GM12865 (cell line): Measurements from ENCODE around the gene YOD1.
A peak's percentile ranks its signal among the peaks of the same experiment; 100 is the strongest.

Source experiments
- DNase-seq: peaks from one replicate; pipeline ENCODE4 v3.0.0; 2010; ENCODE audit warnings: low read depth
- H3K4me3 ChIP-seq: 2 replicates; pipeline ENCODE4 v1.5.1; 2011; ENCODE audit warnings: mild to moderate bottlenecking, low read depth, low read length, control low read depth
- CTCF ChIP-seq: IDR thresholded peaks from 2 replicates; pipeline ENCODE4 v1.5.1; 2011; ENCODE audit warnings: low read length, control low read depth, low read depth, inconsistent platforms; ENCODE audit not compliant: insufficient read depth; ENCODE audit errors: missing control alignments

The YOD1 gene

GRCh38 chr1:207063014-207063413, 12.0 kb upstream of the YOD1 start:
- TF ChIP-seq CTCF = no peak
- no peak overlapping the region for H3K4me3 ChIP-seq
- DNase-seq = no peak

GRCh38 chr1:207062058-207062457, 11.1 kb upstream of the YOD1 start:
- H3K4me3 ChIP-seq = no peak overlapping the region
- TF ChIP-seq CTCF = no peak
- no peak for DNase-seq

- DNase-seq = no peak
- no peak for TF ChIP-seq CTCF
- H3K4me3 ChIP-seq = no peak overlapping the region
Measured at GRCh38 chr1:207060596-207060995, 9.6 kb upstream of the YOD1 start.

- no peak for TF ChIP-seq CTCF
Measured at GRCh38 chr1:207059881-207060280, 8.9 kb upstream of the YOD1 start.

GRCh38 chr1:207058878-207059867, 8.2 kb upstream of the YOD1 start:
- H3K4me3 ChIP-seq = no peak overlapping the region
- DNase-seq = no peak
- TF ChIP-seq CTCF = peak; percentile 13

More at GRCh38 chr1:207059881-207060280, 8.9 kb upstream of the YOD1 start:
- H3K4me3 ChIP-seq = no peak overlapping the region
- DNase-seq = no peak

GRCh38 chr1:207058252-207058651, 7.2 kb upstream of the YOD1 start:
- no peak overlapping the region for H3K4me3 ChIP-seq
- TF ChIP-seq CTCF = no peak
- DNase-seq = no peak
